ENCODE data around the gene ANKRD39. TPM values are rescaled to one million over a fixed set of nuclear protein-coding genes. Genes with fewer than 3 reads are reported as not detected.

Gene ANKRD39
- total and polyA plus RNA-seq, 2 donors, result 10.0 to 14.2 TPM

GRCh38 chr2:96852667-96853066 lies 5.1 kb downstream of the ANKRD39 start:
- DNase-seq (ENCODE audit: low read depth in 6 of 9, low spot score in 9 of 9), result no peak
- no peaks in the 10 kb centered on the region for H3K9me3 ChIP-seq (ENCODE audit: control insufficient read depth in 2 of 2, insufficient read depth in 1 of 2, low read length in 1 of 2)
- WGBS, result 96% methylated on average over 6 of the region's 6 CpGs
- peaks cover 11 to 12% of the 10 kb centered on the region in 2 donors for H3K4me1 ChIP-seq (ENCODE audit: control insufficient read depth in 2 of 2, insufficient read depth in 2 of 2, low read length in 2 of 2)
- no peak overlapping the region for H3K27ac ChIP-seq (ENCODE audit: low read depth in 1 of 2, low read length in 1 of 2)
- H3K4me3 ChIP-seq (ENCODE audit: low read length in 2 of 2), result no peak overlapping the region
- no peaks in the 10 kb centered on the region for H3K27me3 ChIP-seq (ENCODE audit: control insufficient read depth in 2 of 2, insufficient read depth in 1 of 2, low read length in 1 of 2)
- H3K36me3 ChIP-seq (ENCODE audit: control insufficient read depth in 2 of 2, insufficient read depth in 2 of 2, low read length in 1 of 2), result peaks cover 43 to 49% of the 10 kb centered on the region in 2 donors

DNA sequence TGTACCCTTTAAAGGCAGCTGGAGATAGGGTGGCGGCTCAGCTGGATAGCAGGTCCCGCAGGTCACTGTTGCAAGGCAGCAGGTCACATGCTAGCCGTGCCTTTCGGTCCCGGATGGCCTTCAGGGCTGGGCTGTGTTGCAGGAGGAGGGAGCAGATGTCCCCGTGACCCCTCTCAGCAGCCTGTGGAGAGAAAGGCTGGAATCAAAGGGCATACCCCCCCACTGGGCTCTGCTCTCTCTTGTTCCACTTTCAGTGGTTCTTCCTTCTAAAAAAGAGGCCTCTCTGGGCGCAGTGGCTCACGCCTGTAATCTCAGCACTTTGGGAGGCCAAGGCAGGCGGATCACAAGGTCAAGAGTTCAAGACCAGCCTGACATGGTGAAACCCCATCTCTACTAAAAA lies 9.6 kb downstream of the ANKRD39 start:
- Histone ChIP-seq H3K9me3 (ENCODE audit: control insufficient read depth in 2 of 2, insufficient read depth in 1 of 2, low read length in 1 of 2) (no peaks in the 10 kb centered on the region), H3K27me3 (ENCODE audit: control insufficient read depth in 2 of 2, insufficient read depth in 1 of 2, low read length in 1 of 2) (no peaks in the 10 kb centered on the region), H3K36me3 (ENCODE audit: control insufficient read depth in 2 of 2, insufficient read depth in 2 of 2, low read length in 1 of 2) (peaks cover 46 to 49% of the 10 kb centered on the region in 2 donors), H3K27ac (ENCODE audit: low read depth in 1 of 2, low read length in 1 of 2) (no peak overlapping the region), H3K4me1 (ENCODE audit: control insufficient read depth in 2 of 2, insufficient read depth in 2 of 2, low read length in 2 of 2) (no peaks in the 10 kb centered on the region), H3K4me3 (ENCODE audit: low read length in 2 of 2) (no peak overlapping the region)
- no peak for DNase-seq (ENCODE audit: low read depth in 6 of 9, low spot score in 9 of 9)
- 98% methylated on average over 9 of the region's 9 CpGs for WGBS

DNA sequence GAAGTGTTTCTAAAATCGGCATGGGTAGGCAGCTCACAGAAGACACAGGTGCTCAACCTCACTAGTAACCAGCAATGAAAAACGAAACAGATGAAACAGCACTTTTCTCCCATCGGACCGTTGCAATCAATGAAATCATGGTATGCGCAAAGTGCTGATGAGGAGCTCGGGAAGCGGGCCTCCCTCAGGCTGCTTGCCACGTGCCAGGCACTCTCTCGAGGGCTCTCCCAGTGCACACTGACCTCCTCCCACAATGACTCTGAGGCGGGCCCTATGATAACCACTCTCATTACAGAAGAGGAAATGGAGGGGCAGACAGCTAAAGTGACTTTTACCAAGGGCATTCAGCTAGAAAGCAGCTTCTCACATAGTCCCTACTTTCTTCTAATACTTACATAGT lies 10.2 kb downstream of the ANKRD39 start:
- H3K9me3 ChIP-seq (ENCODE audit: control insufficient read depth in 2 of 2, insufficient read depth in 1 of 2, low read length in 1 of 2), result no peaks in the 10 kb centered on the region
- WGBS, result 96% methylated on average over 10 of the region's 10 CpGs
- no peak overlapping the region for H3K27ac ChIP-seq (ENCODE audit: low read depth in 1 of 2, low read length in 1 of 2)
- DNase-seq (ENCODE audit: low read depth in 6 of 9, low spot score in 9 of 9), result no peak
- H3K4me1 ChIP-seq (ENCODE audit: control insufficient read depth in 2 of 2, insufficient read depth in 2 of 2, low read length in 2 of 2), result no peaks in the 10 kb centered on the region
- H3K27me3 ChIP-seq (ENCODE audit: control insufficient read depth in 2 of 2, insufficient read depth in 1 of 2, low read length in 1 of 2), result no peaks in the 10 kb centered on the region
- H3K36me3 ChIP-seq (ENCODE audit: control insufficient read depth in 2 of 2, insufficient read depth in 2 of 2, low read length in 1 of 2), result peaks cover 40 to 47% of the 10 kb centered on the region in 2 donors
- H3K4me3 ChIP-seq (ENCODE audit: low read length in 2 of 2), result no peak overlapping the region

DNA sequence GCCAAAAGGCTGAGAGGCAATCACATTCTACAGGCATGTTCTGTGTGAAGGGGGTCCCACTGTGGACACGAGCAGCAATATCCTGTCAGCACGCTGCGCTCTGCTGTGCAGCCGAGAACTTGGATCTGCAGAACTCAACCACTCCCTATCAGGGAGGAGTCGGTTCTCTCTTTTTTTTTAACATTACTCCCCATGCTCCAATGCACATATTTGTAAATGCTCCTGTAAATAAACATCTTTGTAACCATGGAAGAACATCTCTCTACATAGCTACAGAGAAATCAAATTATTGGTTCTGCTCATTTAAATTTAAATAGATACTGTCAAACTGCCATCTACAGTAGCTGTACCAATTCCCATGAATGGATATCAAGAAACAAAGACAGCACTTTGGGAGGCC lies 11.0 kb downstream of the ANKRD39 start:
- 97% methylated on average over 5 of the region's 5 CpGs for WGBS
- Histone ChIP-seq H3K27me3 (ENCODE audit: control insufficient read depth in 2 of 2, insufficient read depth in 1 of 2, low read length in 1 of 2) (no peaks in the 10 kb centered on the region), H3K4me1 (ENCODE audit: control insufficient read depth in 2 of 2, insufficient read depth in 2 of 2, low read length in 2 of 2) (no peaks in the 10 kb centered on the region), H3K4me3 (ENCODE audit: low read length in 2 of 2) (no peak overlapping the region), H3K36me3 (ENCODE audit: control insufficient read depth in 2 of 2, insufficient read depth in 2 of 2, low read length in 1 of 2) (peaks cover 36 to 41% of the 10 kb centered on the region in 2 donors), H3K9me3 (ENCODE audit: control insufficient read depth in 2 of 2, insufficient read depth in 1 of 2, low read length in 1 of 2) (no peaks in the 10 kb centered on the region), H3K27ac (ENCODE audit: low read depth in 1 of 2, low read length in 1 of 2) (no peak overlapping the region)
- DNase-seq (ENCODE audit: low read depth in 6 of 9, low spot score in 9 of 9), result no peak

DNA sequence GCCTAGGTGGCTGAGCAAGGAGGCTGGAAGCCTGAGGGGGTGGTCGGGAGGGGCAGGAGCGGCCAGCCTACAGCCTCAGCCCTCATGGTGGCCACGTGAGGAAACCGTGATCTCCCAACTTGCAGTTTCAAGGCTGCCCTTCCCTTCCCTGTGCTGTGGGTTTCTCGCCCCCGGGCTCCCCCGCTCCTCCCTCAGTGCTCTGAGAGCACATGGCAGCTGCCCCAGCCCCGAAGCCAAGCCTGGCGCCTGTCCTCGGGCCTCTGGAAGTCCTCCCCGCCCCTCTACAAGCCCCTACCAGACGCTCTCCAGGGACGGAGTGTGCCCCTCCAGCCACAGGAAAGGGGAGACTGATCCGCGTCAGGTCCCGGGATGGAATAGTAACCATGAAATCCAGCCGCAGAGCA lies 13.4 kb downstream of the ANKRD39 start:
- WGBS, result 97% methylated on average over 17 of the region's 17 CpGs
- DNase-seq (ENCODE audit: low read depth in 6 of 9, low spot score in 9 of 9), result no peak
- Histone ChIP-seq H3K9me3 (ENCODE audit: control insufficient read depth in 2 of 2, insufficient read depth in 1 of 2, low read length in 1 of 2) (peaks cover 0 to 3% of the 10 kb centered on the region in 2 donors), H3K36me3 (ENCODE audit: control insufficient read depth in 2 of 2, insufficient read depth in 2 of 2, low read length in 1 of 2) (peaks cover 25 to 26% of the 10 kb centered on the region in 2 donors), H3K4me3 (ENCODE audit: low read length in 2 of 2) (no peak overlapping the region), H3K27ac (ENCODE audit: low read depth in 1 of 2, low read length in 1 of 2) (no peak overlapping the region), H3K27me3 (ENCODE audit: control insufficient read depth in 2 of 2, insufficient read depth in 1 of 2, low read length in 1 of 2) (no peaks in the 10 kb centered on the region), H3K4me1 (ENCODE audit: control insufficient read depth in 2 of 2, insufficient read depth in 2 of 2, low read length in 2 of 2) (peaks cover 8 to 9% of the 10 kb centered on the region in 2 donors)

DNA sequence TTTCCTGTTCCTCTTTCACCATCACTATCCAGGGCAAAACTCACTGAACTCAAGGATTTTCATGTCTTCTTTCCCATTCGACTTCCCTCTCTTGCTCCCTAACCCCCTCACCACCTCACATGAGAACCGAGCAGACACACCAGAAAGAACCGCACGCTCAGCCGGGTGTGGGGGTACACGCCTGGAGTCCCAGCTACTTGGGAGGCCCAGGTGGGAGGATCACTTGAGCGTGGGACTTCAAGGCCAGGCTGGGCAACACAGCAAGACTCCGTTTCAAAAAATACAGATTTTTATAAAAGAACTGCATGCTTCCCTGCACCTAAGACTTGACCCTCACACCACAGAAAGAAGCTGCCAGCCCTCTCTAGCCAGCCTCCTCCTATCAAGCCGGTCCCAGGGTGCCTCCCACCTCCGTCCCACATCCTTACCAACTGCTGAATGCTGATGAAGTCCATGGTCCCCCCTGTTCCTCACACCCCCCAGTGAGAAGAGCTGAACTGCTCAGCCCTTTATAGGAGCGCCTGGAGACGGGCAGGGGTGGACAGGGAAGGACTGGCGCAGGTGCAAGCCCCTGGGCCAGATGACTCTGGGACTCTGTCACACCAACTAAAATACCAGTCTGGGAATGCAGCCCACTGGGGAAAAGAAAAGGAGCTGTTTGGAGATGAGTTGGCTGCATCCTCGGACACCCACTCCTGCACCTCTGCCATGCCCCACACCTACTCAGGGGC lies 14.1 kb downstream of the ANKRD39 start, which contains the start of gene ANKRD23:
Gene ANKRD23 (minus strand): TSS at position 484 of the 731 bp plus-strand sequence. CDS start 29 bp downstream, at position 455.
- H3K36me3 ChIP-seq (ENCODE audit: control insufficient read depth in 2 of 2, insufficient read depth in 2 of 2, low read length in 1 of 2), result peaks cover 22 to 26% of the 10 kb centered on the region in 2 donors
- DNase-seq (ENCODE audit: low read depth in 6 of 9, low spot score in 9 of 9), result no peak
- 98% methylated on average over 14 of the region's 14 CpGs for WGBS
- peaks cover 0 to 3% of the 10 kb centered on the region in 2 donors for H3K9me3 ChIP-seq (ENCODE audit: control insufficient read depth in 2 of 2, insufficient read depth in 1 of 2, low read length in 1 of 2)
- H3K4me1 ChIP-seq (ENCODE audit: control insufficient read depth in 2 of 2, insufficient read depth in 2 of 2, low read length in 2 of 2), result peaks cover 14 to 16% of the 10 kb centered on the region in 2 donors
- no peak within 1 kb of the TSS for H3K4me3 ChIP-seq (ENCODE audit: low read length in 2 of 2)
- no peaks in the 10 kb centered on the region for H3K27me3 ChIP-seq (ENCODE audit: control insufficient read depth in 2 of 2, insufficient read depth in 1 of 2, low read length in 1 of 2)
- no peak within 1 kb of the TSS for H3K27ac ChIP-seq (ENCODE audit: low read depth in 1 of 2, low read length in 1 of 2)

GRCh38 chr2:96842600-96842999 lies 15.2 kb downstream of the ANKRD39 start:
- no peak overlapping the region for H3K27ac ChIP-seq (ENCODE audit: low read depth in 1 of 2, low read length in 1 of 2)
- peaks cover 14 to 20% of the 10 kb centered on the region in 2 donors for H3K4me1 ChIP-seq (ENCODE audit: control insufficient read depth in 2 of 2, insufficient read depth in 2 of 2, low read length in 2 of 2)
- no peak overlapping the region for H3K4me3 ChIP-seq (ENCODE audit: low read length in 2 of 2)
- no peaks in the 10 kb centered on the region for H3K27me3 ChIP-seq (ENCODE audit: control insufficient read depth in 2 of 2, insufficient read depth in 1 of 2, low read length in 1 of 2)
- WGBS, result 96% methylated on average over 7 of the region's 7 CpGs
- peaks cover 0 to 3% of the 10 kb centered on the region in 2 donors for H3K9me3 ChIP-seq (ENCODE audit: control insufficient read depth in 2 of 2, insufficient read depth in 1 of 2, low read length in 1 of 2)
- no peak for DNase-seq (ENCODE audit: low read depth in 6 of 9, low spot score in 9 of 9)
- peaks cover 18 to 20% of the 10 kb centered on the region in 2 donors for H3K36me3 ChIP-seq (ENCODE audit: control insufficient read depth in 2 of 2, insufficient read depth in 2 of 2, low read length in 1 of 2)

- Histone ChIP-seq H3K4me1 (ENCODE audit: control insufficient read depth in 2 of 2, insufficient read depth in 2 of 2, low read length in 2 of 2) (peaks cover 14 to 20% of the 10 kb centered on the region in 2 donors), H3K27ac (ENCODE audit: low read depth in 1 of 2, low read length in 1 of 2) (no peak overlapping the region), H3K27me3 (ENCODE audit: control insufficient read depth in 2 of 2, insufficient read depth in 1 of 2, low read length in 1 of 2) (no peaks in the 10 kb centered on the region), H3K4me3 (ENCODE audit: low read length in 2 of 2) (no peak overlapping the region), H3K9me3 (ENCODE audit: control insufficient read depth in 2 of 2, insufficient read depth in 1 of 2, low read length in 1 of 2) (peaks cover 0 to 3% of the 10 kb centered on the region in 2 donors), H3K36me3 (ENCODE audit: control insufficient read depth in 2 of 2, insufficient read depth in 2 of 2, low read length in 1 of 2) (peaks cover 19 to 20% of the 10 kb centered on the region in 2 donors)
- DNase-seq (ENCODE audit: low read depth in 6 of 9, low spot score in 9 of 9), result no peak
- 97% methylated on average over 16 of the region's 16 CpGs for WGBS
Measured at GRCh38 chr2:96841701-96842495, 15.9 kb downstream of the ANKRD39 start.

All from thymus (tissue), 11 donors.